Adrenal gland (tissue), 12 donors: ENCODE results near the gene SYNE1. TPM values are rescaled to one million over a fixed set of nuclear protein-coding genes. Genes with fewer than 3 reads are reported as not detected.

Source experiments
- DNase-seq, 7 donors: peaks; one replicate each; pipeline ENCODE4 v3.0.0-alpha.2; 2019 to 2020
- H3K27ac ChIP-seq, 5 donors: fragments of 200-600 bp; sonication (generic) in 4 of 5; 1 replicate in 3 of 5; 2 replicates in 2 of 5; pipeline versions ENCODE4 v1.5.1 to v1.8.0; 2016 to 2020; ENCODE audit warnings: mild to moderate bottlenecking in 1 of 5
- H3K27me3 ChIP-seq: fragments of 200-600 bp; 2 replicates; pipeline ENCODE4 v1.8.0; 2021
- H3K36me3 ChIP-seq, 2 donors: fragments of 200-600 bp; replicated peaks in 1 of 2; 1 replicate in 1 of 2; 2 replicates in 1 of 2; pipeline versions ENCODE4 v1.5.1 to v1.8.0; 2018 to 2022
- H3K4me1 ChIP-seq, 2 donors: fragments of 200-600 bp; replicated peaks in 1 of 2; 1 replicate in 1 of 2; 2 replicates in 1 of 2; pipeline versions ENCODE4 v1.5.1 to v1.8.0; 2018 to 2021
- H3K4me3 ChIP-seq, 4 donors: fragments of 200-600 bp; sonication (generic) in 3 of 4; one replicate each; pipeline ENCODE4 v1.5.1; 2016 to 2018
- H3K9me3 ChIP-seq, 3 donors: fragments of 200-600 bp; sonication (generic) in 1 of 3; replicated peaks in 1 of 3; 1 replicate in 2 of 3; 2 replicates in 1 of 3; pipeline versions ENCODE4 v1.5.1 to v1.8.0; 2016 to 2021
- CTCF ChIP-seq, 6 experiments: fragments of 450-650 bp in 4 of 6; fragments of 200-600 bp in 2 of 6; sonication (generic) in 1 of 6; IDR thresholded peaks; 1 replicate in 5 of 6; 2 replicates in 1 of 6; pipeline versions ENCODE4 v1.5.1 to v1.8.0; 2016 to 2021; ENCODE audit warnings: antibody characterized with exemption in 6 of 6, mild to moderate bottlenecking in 2 of 6, moderate library complexity in 1 of 6
- POLR2A ChIP-seq, 2 donors: fragments of 450-650 bp; IDR thresholded peaks; one replicate each; pipeline ENCODE4 v1.6.1; 2017; ENCODE audit warnings: antibody characterized with exemption in 2 of 2, mild to moderate bottlenecking in 2 of 2, moderate library complexity in 1 of 2
- WGBS, 4 donors: extraction: QIAGEN DNeasy Blood & Tissue Kit in 2 of 4; methylation state at CpG; one replicate each; pipeline versions ENCODE4 v1.1.5 to v1.1.7; 2013 to 2017; 5-methylcytosine and 5-hydroxymethylcytosine counted together
- intact Hi-C, 2 donors: fragments of 100-400 bp; cut with DNase I; formaldehyde crosslinking; loops; one replicate each; pipeline versions ENCODE4 v1.14.1 to v1.15.0; 2022 to 2023
- polyA plus RNA-seq, 3 donors: library from polyadenylated mRNA; stranded (reverse); fragments of 200-250 nt in 2 of 3; fragments of 350-450 nt in 1 of 3; fragmentation: Illumina TruSeq in 1 of 3; extraction: RNeasy Lipid Tissue Mini Kit (QIAGEN cat#74804) in 1 of 3; gene quantifications; one replicate each; pipeline ENCODE4 v1.2.3, GENCODE V29; 2013 to 2014
- total RNA-seq, 9 donors: library from RNA; depleted of rRNA in 4 of 9; stranded (reverse); fragments of >200 nt in 4 of 9; fragments of 120-200 nt in 1 of 9; fragmentation: NEBNext Ultra II Directional in 1 of 9; extraction: Animal tissue kit (Norgen Biotek cat#: 25700) in 1 of 9; gene quantifications; one replicate each; pipeline versions ENCODE4 v1.1.0 to v1.2.4, GENCODE V29; 2013 to 2023
- donor health status: healthy with polysubstance abuse.
- donor health status: Bipolar disorder and iron deficiency.
- donor health status: DM: yes; HTN: yes; CAD: no.
- donor health status: DM: no; HTN: no; CAD: no.
- donor health status: DM: no; HTN: no; CAD: no.
- donor health status: DM: yes; HTN: yes; CAD: no.

Gene SYNE1
- total and polyA plus RNA-seq, 12 donors, result 29.0 to 170 (median 93.1) TPM

GRCh38 chr6:152301765-152302568, 335.2 kb downstream of the SYNE1 start:
- DNase-seq, result peak; percentile 81 to 94 (median 85)
- H3K4me1 ChIP-seq, result peaks cover 0 to 22% of the 10 kb centered on the region in 2 donors
- no peaks in the 10 kb centered on the region for H3K27me3 ChIP-seq
- peak overlapping the region; percentile 44 to 88 (median 77) for H3K27ac ChIP-seq
- TF ChIP-seq POLR2A (IDR thresholded peaks at IDR 0.05) (peak; percentile 64 to 73), CTCF (IDR thresholded peaks at IDR 0.05) (peak; percentile 35 to 65 (median 56))
- 0 to 5% (median 0%) methylated on average over 30 to 44 of the region's 44 CpGs for WGBS, 4 donors
- intact Hi-C loops, result no loop called here
- H3K9me3 ChIP-seq, result no peaks in the 10 kb centered on the region
- peaks cover 0 to 1% of the 10 kb centered on the region in 2 donors for H3K36me3 ChIP-seq
- peak overlapping the region; percentile 14 to 90 (median 58) for H3K4me3 ChIP-seq

GRCh38 chr6:152301021-152301764, 336.0 kb downstream of the SYNE1 start:
- TF ChIP-seq CTCF (IDR thresholded peaks at IDR 0.05), result no peak
- TF ChIP-seq POLR2A (IDR thresholded peaks at IDR 0.05), result no peak
- Histone ChIP-seq H3K36me3 (no peaks in the 10 kb centered on the region), H3K9me3 (no peaks in the 10 kb centered on the region), H3K27me3 (no peaks in the 10 kb centered on the region), H3K4me1 (peaks cover 0 to 26% of the 10 kb centered on the region in 2 donors), H3K4me3 (peak overlapping the region; percentile 14 to 90 (median 58)), H3K27ac (peak overlapping the region in 4 of 5 donors; percentile 73 to 88 (median 80))
- 13 to 19% (median 18%) methylated on average over 7 of the region's 7 CpGs for WGBS, 4 donors
- no peak for DNase-seq
- intact Hi-C loops, result no loop called here

GRCh38 chr6:152300517-152300916, 336.6 kb downstream of the SYNE1 start:
- peak overlapping the region in 1 of 4 donors; percentile 69 for H3K4me3 ChIP-seq
- WGBS, 4 donors, result 76 to 79% (median 78%) methylated on average over 7 of the region's 7 CpGs

More at GRCh38 chr6:152300517-152300916, 336.6 kb downstream of the SYNE1 start:
- intact Hi-C loops, result no loop called here
- H3K4me1 ChIP-seq, result peaks cover 0 to 26% of the 10 kb centered on the region in 2 donors
- peak overlapping the region in 2 of 5 donors; percentile 0 to 88 for H3K27ac ChIP-seq
- TF ChIP-seq CTCF (IDR thresholded peaks at IDR 0.05) (no peak), POLR2A (IDR thresholded peaks at IDR 0.05) (no peak)
- no peaks in the 10 kb centered on the region for H3K9me3 ChIP-seq
- H3K36me3 ChIP-seq, result no peaks in the 10 kb centered on the region
- no peaks in the 10 kb centered on the region for H3K27me3 ChIP-seq
- DNase-seq, result no peak
